KBM-7 (cell line): ENCODE data around the gene MRGPRE.

Experiments used
- DNase-seq: peaks from one replicate; pipeline ENCODE4 v3.0.0-alpha.2; 2015
- in situ Hi-C: fragments of 300-500 bp; cut with MboI; formaldehyde crosslinking; loops from 2 replicates; pipeline ENCODE4 v1.14.3; 2020; ENCODE audit warnings: low sequenced_read_pairs, low pct_unique_long_range_greater_than_20kb, mixed read lengths

The MRGPRE gene

DNA sequence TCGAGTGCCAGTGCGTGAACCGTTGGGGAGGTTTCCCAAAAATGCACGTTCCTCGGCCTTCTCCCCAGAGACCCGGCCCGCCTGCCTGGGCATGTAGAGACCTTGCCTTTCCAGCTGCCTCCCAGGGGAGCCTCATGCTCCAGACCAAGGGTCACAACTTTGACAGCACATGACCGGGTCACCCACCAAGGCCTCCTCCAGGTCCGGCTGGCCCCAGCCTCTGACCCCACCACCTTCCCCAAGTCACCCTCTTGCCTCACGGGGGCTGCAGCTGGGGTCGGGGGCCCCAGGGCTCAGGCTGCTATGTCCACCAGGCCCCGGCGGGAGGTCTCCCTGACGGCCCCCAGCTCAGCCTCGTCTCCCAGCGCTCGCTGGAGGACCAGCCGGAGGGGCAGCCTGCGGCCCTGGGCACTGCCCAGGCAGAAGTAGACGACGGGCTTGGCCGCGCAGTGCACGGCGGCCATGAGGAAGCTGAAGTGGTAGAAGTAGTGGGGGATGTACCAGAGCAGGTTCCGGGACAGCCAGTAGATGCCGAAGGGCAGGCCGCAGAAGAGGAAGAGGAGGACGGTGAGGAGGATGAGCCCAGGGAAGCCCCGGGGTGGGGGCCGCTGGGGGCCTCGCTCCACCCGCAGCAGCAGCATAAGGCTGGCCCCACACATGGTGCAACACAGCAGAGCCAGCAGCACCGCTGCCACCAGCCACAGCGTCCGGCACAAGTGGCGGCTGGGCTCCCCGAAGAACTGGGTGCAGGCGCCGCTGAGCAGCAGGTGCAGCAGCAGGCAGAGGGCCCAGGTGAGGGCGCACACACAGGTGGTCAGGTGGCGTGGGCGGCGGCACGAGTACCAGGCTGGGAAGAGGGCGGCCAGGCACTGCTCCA, 4.4 kb downstream of the MRGPRE start:
- in situ Hi-C loops: no loop called here
- peak; percentile 73 for DNase-seq

DNA sequence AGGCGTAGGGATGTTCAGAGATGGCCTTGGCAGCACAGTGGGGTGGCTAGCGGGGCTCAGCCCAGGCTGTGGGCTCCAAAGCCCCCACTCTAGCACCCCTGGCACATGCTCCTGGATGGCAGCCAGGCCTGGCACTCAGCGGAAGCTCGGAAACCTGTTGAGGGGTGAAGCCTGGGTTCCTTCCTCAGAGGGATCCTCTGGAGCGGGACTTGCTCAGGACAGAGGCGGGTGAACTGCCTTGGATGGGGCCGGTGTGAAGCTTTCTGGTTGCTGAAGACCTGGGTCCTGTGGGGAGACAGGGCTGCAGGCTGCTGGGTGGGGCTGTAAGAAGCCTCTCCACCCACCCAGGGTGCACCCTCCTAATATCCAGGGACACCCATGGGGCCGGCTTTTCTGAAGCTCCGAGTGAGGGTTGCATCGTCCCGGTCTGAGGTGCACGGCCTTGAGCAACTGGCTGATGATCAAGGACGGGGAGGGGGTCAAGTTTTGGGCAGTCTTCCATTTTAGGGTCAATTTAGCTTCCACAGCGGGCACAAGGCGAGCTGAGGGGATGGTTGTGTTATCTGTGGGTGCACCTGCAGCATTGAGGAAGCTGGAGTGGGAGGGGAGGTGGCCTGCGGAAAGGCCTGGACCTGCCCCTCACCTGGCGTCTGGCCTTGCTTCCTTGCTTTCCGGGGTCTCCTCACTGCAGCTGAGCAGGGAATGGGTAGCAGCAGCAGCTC, 5.2 kb downstream of the MRGPRE start:
- DNase-seq: no peak
- in situ Hi-C loops: no loop called here

DNA sequence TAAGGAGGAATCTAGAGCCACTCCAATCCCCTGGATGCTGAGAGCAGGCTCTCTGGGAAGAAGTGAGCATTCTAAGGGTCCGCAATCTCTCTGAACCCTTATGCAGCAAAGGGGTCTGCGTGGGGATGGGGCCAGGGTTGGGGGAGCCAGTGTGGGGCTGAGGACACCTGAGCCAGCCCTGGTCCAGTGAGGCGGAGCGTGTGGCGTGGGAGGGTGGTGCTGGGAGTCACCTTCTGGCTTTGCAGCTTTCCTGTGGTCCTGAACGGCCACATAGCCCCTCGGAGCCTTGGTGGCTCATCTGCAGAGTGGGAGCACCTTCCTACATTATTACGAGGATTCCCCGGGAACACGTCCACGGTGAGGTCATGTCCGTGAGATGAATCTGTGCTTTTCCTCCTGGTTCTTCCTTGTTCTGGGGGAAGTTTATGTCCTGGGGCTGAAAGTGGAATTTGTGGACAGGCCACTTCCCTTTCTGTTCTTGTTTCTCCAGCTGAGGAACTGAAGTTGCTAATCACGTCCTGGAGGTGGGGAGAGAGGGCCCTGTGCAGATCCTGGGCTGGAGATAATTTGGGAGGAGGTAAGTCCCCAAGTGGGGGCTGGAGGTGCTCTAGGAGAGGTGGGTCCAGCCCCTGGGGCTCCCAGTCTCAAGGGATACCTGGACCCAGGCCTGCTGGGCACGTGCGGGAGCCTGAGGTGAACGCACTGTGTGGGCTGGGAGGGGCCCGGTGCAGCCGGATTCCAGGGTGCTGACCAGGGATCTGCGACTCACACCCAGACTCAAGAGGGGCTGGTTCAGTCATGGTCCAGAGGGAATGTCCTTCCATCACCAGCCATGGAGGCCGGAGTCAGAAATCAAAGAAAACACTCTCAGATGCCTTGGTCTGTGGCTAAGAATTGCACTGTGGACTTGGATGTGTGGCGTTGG, 6.1 kb downstream of the MRGPRE start:
- in situ Hi-C loops: no loop called here
- DNase-seq: peak; percentile 51

DNA sequence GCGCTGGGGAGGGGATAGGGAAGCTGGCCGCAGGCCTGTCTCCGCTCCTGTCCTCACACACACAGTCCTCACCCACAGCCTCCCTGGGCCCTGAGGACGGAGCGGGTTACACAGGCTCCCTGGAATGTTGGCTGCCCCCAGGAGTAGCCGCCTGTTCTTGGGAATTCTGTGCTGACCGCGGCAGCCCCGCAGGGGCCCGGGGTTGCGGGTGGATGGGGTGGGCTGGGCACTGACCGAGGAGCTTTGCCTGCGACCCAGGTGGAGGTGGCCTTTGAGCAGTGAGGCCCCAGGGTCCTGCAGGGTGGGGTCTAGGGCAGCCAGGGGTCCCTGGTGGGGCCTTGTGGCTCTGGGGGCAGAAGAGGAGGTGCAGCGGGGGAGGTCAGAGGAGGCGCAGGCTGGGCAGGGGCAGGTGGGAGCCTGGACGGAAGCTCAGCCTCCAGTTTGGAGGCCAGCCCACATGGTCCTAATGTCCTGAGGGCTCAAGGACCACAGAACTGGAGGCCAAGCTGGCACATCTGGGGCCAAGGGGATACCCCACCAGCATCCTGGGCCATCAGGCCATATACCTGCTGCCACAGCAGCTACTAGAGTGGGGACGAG, 7.0 kb downstream of the MRGPRE start:
- in situ Hi-C loops: no loop called here
- DNase-seq: no peak

DNA sequence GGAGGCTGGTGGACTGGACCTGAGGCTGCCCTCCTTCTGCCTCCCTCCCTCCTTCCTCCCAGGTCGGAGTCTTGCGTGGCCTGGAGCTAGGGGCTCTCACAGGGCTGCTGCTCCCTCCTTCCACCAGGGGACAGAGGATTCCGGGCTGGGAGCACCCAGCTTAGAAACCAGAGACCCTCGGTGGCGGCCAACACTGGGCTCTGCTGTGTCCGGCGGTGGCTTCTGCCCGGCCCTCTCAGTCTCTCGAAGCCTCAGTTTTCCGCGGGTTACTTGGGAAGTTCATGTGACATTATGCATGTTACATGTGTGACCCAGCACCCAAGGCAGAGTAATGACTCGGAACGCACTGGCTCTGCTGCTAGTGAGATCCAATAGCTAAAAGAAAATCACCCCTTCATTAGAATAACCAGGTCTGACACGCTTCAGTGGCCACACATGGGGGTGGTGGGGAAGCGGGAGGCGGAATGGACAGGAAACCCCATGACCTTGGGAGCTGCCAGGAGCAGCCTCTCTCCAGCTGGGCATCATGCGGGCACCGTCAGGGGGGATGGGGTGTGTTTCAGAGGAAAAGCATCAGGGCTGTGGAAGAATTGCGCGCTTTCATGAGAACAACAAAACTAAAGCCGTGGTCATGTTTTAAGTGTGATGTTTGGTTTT, 7.7 kb downstream of the MRGPRE start:
- DNase-seq: no peak
- in situ Hi-C loops: no loop called here

DNA sequence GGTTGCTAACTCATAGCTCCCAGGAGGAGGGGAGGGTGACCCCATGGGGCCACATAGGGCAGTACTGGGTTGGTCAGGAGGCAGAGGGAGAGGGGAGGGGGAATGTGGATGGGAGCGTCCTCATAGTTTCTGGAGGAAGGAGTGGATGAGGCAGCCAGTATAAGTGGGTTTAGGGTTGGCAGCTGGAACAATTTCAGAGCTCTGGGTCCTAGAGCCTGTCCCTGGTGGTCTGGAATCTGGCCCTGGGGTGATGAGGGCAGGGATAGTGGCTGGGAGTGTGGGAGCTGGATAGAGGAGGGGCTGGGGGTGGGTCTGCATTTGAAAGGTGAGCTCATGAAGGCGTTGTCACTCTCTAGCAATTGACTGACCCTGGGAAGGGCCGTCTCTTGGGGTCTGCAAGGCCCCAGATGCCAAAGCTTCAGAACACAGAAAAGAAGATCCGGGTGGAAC, 8.3 kb downstream of the MRGPRE start:
- in situ Hi-C loops: no loop called here

DNA sequence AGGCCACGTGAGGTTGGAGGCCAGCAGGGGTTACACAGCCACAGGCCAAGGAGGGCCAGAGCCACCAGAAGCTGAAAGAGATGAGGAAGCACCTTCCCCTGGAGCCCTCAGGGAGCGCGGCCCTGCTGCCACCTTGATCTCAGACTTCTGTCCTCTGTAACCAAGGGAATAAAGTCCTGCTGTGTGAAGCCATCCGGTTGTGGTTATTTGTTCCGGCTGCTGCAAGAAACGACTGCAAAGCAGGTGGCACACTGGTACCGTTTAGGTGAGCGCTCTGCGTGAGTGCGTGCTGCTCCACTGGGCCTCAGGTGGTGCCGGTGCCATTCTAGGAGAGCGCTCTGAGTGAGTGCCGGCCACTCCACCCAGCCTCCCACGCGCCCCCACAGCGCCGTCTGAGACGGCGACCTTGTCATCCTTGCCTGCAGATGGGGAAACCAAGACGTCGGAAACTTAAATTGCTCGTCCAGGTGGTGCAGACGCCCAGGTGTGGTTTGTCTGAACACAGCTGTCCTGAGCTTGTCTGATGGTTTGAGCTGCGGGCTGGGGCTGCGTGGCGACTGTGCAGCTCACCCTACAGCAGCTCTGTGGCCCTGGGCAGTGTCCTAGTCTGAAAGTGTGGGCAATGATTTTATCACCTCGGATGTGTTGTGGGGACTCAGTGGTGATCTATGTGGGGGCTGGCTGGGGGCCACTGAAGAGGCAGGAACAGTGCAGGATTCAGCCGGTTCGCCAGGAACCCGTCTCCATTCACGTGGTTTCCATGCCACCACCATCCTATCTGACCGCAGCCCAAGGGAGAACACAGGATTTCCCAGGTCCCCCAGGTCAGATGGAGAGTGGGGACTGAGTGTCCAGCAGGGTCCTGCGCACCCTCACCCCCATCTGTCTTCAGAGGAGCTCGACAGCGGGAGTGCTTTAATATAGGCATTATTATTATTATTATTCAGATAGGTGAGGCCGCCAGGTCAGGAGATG, 9.0 kb downstream of the MRGPRE start:
- DNase-seq: peak; percentile 73

More for the DNA sequence above, 8.3 kb downstream of the MRGPRE start:
- no peak for DNase-seq

DNA sequence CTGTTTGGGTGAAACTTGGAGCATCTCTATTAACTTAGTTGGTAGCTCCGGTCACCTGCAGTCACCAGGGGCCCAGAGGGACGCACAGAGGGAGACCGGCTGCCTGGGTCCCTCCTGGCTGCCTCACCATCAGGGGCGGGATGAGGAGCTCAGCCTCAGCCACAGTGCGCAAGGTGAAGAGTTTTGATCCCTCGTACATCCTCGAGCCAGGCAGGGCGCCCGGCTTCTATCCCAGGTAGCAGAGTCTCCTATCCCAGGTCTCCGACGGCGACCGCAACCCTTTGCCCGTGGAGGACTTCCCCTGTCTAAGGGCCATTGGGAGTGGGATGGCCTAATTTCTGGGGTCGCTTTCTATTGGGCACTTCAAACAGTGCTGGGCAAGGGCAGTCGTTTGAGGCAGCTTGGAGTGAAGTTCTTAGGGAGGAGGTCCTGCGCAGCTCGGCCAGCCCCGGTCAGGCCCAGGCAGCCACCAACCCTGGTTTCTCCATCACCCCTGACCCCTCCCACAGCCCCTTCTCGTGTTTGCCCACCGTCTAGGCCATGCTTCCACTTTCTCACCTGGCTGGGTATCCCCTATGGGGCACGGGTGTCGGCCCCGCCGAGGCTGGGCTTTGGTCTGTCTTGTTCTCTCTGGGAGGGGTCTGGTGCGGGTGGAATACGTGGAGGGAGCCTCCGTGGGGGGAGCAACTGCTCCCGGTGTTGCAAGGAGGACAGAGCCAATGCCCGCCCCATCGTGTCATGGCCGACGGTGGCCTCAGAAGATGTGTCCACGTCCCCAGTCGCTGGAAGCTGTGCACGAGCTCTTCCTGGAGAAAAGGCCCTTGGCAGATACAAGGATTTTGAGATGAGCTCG, 10.0 kb downstream of the MRGPRE start:
- no peak for DNase-seq
- in situ Hi-C loops: no loop called here

More for the DNA sequence above, 9.0 kb downstream of the MRGPRE start:
- in situ Hi-C loops: no loop called here

DNA sequence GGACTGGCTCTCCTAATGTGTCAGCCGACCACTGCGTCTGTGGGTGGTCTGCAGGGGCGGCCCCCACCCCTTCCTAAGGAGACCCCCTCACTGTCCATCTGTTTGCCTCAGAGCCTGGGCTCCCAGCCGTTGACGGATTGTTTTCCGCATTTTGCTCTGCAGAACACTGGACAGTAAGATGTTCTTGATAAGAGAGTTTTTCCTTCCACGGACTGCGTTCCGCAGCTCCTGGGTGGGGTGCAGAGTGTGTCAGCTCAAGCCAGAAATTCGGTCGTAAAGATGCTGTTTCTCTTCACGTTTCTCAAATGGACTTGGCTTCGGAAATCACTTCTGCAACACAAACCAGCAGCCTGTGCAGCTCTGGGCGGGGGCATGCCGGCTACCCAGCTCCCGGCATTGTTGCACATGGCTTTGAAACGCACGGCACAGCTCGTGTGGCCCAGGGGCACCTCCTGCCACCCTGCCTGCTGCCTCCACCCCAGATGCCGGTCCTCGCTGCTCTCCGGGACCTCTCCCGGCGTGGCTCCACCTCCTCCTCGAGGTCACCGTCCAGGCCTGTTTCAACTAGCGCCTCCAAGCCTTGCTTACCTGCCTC, 10.7 kb downstream of the MRGPRE start:
- DNase-seq: no peak
- in situ Hi-C loops: no loop called here

DNA sequence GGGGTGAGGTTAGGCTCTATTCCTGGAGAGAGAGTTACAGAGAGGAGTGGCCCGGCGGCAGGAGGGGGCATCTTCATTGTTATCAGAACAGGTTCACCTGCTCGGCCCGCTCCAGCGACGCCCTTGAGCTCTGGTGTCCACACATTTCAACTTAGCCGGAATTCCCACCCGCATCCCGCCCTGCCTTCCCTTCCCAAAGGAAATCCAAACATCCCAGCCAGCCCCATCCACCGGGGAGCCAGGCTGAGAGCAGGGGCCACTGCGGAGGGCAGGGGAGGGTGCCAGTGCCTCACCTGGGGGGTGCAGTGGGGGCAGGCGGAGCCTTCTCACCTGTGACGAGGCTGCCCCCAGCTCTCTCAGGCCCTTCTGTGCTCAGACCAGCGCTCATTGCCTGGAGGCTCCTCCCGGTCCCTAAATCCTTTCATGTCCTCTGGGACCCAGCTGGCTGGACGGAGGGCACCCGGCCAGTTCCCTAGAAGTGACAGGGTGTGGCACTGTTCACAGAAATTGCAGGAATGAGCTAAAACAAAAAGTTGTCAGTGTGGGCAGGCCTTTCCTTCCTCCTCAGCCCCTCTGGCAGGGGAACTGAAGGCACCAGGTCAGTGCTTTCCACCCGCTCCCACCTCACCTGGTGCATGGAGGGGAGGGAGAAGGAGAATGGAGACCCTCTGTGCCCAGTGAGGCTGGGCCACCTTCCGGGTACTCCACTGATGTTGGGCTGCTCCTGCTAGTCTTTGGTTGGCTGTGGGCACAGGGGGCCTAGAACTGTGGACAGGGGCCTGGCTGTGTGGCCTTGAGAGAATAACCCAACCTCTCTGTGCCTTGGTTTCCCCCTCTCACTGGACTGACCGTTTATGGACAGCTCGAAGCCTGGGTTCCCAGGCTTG, 11.5 kb downstream of the MRGPRE start:
- in situ Hi-C loops: no loop called here

DNA sequence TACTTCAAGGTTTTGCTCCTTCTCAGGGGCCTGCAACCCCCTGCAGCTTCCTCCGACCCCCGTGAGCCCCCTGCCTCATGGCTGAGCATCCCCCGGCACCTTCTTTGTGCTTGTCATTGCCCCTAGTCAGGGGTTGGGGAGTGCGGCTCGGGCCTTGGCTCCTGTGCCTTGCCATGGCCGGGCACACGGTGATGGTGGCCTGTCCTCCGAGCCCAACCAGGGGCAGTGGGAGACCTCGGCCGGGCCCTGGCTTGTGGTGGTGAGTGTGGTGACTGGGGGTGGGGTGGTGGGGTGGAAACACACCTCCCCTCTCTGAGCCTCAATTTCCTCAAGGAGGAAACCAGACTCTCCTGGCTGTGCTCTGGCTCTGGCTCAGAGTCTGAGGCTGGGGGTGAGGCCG, 12.1 kb downstream of the MRGPRE start:
- DNase-seq: no peak
- in situ Hi-C loops: no loop called here

More for the DNA sequence above, 11.5 kb downstream of the MRGPRE start:
- no peak for DNase-seq

DNA sequence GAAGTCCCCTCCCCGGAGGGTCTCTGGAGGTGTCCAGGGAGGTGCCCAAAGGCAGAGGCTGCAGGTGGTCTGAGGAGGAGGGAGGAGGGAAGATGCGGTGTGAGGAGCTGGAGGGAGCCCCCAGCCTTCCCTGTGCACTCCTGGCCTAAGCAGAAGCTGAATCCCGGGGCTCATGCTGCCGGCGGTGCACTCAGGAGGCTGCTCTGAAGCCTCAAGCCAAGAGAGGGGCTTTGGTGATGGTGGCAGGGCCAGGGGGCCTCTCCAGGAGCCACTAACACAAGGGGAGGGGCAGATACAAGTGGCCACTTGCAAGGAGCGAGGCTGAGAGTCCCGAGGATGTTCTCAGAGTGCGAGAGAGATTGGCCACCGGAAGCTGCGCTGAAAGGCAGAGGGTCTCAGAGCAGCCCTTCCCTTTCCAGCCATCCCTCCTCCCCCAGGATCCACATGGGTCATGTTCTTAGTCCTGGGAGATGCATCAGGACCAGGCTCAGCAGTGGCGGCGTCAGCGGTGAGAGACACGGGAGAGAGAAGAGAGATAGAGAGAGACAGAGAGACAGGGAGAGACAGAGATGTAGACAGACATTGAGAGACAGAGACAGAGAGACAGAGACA, 12.8 kb downstream of the MRGPRE start:
- in situ Hi-C loops: no loop called here
- no peak for DNase-seq

DNA sequence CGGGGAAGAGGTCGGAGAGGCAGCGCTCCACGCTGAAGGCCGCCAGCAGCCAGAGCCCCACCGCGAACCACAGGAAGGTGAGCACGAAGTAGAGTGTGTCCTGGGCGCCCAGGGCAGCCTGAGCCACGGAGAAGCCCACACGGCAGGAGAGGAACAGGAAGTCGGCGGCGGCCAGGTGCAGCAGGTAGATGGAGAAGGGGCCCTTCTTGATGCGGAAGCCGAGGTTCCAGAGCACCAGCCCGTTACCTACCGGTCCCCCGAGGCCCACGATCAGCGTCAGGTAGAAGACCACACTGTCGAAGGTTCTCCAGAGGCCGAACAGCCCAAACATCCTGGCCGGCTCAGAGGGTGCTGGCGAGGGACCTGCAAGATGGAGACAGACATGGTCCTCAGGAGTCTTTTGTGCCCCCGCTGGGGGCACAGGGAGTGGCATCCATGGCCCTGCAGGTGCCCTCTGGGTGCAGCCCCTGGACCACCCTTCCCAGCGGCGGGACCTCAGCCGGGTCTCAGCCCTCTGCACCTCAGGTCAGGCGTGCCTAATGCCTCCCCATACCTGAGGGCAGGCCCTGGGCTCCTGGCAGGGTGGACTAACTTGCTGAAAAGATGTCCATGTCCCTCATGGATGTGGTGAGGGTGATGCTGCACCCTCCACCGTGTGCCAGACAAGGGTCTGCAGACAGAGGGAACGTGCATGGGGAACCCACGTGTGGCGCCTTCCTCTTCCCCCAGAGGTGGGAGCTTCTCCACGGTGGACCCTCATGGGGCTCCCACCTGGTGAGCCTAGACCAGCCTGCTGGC, 13.5 kb downstream of the MRGPRE start, which contains the start of gene MRGPRG:
Gene MRGPRG (minus strand): TSS at position 331 of the 798 bp plus-strand sequence. CDS start 0 bp downstream, at position 331.
- no peak for DNase-seq
- in situ Hi-C loops: no loop called here
